ENCODE data around the gene GMNC.
"Not testable (repeated sequence)": the region's sequence is repeated elsewhere in the genome, so short reads cannot be mapped to it uniquely, and the experiment has no call there.

The GMNC gene, protein sequence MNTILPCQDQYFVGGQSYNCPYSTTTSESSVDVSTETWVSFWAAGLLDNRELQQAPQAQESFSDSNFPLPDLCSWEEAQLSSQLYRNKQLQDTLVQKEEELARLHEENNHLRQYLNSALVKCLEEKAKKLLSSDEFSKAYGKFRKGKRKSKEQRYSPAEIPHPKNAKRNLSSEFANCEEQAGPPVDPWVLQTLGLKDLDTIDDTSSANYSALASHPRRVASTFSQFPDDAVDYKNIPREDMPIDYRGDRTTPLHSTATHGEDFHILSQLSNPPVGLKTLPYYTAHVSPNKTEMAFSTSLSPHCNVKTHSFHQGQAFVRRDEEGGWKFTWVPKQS

DNA sequence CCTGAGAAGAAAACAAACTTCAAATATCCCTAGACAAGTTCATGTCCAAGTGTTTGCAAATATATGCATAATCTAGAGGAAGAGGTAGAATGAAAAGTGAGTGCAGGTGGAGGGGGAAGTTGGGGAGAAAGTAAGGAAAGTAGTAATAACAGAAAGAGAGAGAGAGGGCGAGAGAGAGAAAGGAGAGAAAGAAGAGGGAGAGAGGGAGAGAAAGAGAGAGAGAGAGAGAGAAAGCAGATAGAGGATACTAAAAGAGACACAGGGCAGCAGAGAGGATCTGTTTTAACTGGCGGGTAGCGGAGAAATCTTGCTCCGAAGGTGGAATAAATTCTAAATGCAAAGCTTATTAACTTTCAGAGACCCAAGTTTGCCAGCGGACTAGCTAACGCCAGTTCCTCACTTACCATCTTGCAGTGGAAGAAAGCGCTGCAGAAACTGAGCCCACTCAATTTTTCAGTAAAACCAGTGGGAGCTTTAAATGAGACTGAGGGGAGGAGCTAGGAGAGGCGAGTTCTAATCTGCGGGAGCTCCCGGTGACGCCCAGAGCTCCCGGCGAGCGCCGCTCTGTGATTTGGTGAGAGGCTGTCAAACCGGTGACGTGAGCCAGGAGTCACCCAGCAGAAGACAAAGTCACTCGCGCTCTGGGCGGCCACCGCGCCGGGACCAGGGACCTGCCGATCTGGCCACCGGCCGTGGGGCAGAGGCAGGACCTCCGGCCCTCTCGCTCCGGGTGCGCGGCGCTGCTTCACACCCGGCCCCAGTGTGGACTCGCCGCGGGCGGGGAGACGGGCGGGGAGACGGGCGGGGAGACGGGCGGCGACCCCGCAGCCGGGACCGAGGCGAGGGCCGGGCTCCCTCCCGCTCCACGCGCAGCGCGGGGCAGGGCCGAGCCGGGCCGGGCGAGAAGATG is at the start of gene GMNC:
Gene GMNC, minus strand, starts transcription at position 486 of the 910 bp plus-strand sequence. Its CDS starts 79 bp downstream, at position 407.
- in situ Hi-C loops (cut with MboI; ENCODE audit: low sequenced_read_pairs): no loop called here

- in situ Hi-C loops (cut with MboI; ENCODE audit: low sequenced_read_pairs): no loop called here
These were observed 48.9 kb upstream of the GMNC start for GRCh38 chr3:190911382-190911781.

DNA sequence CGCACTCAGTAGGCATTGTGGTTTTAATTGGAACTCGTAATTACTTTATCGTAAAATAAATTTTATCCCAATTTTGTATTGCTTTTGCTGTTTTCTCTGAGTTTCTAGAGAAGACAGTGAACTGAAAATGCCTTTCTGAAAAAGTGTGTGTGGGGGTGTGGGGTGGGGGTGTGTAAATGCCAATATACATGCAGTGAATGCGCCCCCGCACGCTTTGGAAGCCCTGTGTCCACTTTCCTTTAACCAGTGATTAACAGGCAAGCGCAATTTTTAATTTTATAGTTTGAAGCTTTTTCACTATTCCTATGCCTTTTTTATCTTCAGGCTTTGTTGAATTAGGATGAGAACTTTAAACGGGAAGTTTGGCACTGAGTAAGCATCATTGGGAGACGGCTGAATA is 47.4 kb upstream of the GMNC start:
- in situ Hi-C loops (cut with MboI; ENCODE audit: low sequenced_read_pairs): no loop called here

DNA sequence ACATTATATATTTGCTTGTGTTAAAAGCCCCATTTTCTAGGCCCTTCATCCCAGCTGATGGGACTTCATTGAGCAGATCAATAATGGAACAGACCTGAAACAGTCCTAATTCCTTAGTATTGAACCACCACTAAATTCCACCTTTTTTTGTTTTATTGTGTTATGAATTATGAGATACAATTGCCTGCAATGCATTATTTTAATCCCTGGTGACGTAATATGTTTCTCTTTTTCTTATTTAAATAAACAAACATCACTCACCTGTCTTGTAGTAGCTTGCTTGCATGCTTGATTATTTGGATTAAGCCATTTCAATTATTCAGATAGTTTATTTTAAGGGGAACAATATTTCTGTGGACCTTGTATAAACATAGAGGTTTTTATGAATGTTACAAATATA is 40.7 kb upstream of the GMNC start:
- in situ Hi-C loops (cut with MboI; ENCODE audit: low sequenced_read_pairs): no loop called here

GRCh38 chr3:190902292-190902691 is 39.8 kb upstream of the GMNC start:
- in situ Hi-C loops (cut with MboI; ENCODE audit: low sequenced_read_pairs): no loop called here

GRCh38 chr3:190892395-190892902 is 30.0 kb upstream of the GMNC start:
- in situ Hi-C loops (cut with MboI; ENCODE audit: low sequenced_read_pairs): no loop called here

DNA sequence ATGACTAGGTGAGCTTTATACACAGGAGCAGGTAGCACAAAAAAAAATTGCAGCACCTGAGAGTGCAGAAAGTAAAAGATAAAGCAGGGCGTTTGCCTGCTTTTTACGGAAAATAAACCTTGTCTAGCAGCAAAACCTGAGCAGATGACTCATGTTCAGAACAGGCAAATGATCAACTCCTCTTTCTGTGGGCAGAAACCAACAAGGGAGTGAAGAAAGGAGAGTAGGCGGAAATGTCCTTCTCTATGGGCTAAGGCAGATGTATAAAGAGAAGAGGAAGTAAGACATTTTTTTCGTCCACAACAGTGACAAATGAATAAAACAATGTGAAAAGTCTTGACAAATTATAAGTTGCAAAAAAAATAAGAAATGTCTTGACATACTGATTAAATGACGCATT is 24.5 kb upstream of the GMNC start:
- in situ Hi-C loops (cut with MboI; ENCODE audit: low sequenced_read_pairs): no loop called here

DNA sequence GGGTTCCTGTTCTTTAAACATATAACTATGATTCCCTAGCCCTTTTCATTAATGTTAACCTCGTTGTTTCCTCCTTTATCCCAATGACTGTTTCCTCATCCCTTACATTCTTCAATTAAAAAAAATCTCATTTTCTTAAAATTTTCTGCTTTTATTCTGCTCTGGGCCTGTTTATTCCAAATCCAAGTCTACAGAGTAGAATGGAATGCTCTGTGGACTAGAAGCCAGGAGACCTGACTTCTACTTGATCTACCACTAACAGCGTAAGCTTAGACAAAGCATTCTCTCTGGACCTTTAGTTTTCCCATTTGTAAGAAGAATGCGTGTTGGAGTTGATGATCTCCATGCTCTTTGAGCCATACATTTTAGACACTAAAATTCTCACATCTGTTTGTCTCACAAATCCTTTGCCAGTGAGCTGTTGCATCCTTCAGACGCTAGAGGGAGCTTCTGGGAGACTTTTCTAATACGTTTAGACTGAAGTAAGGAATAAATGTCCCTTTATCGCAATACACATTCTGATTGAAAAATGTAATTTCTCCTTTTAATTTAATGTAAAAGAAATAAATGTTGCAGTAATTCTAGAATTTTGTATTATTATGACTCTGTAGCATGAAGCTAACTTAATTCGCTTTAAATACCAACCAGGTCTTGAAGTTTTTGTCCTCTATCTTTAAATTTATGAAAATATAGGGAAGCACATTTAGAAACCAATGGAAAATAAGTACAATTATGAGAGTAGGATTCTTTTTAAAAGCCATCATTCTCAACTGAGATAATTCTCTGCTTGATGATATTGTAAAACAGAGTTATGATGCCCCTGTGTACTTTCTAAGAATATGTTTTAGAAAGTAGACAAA is 21.7 kb upstream of the GMNC start:
- in situ Hi-C loops (cut with MboI; ENCODE audit: low sequenced_read_pairs): no loop called here

GRCh38 chr3:190883141-190883540 is 20.6 kb upstream of the GMNC start:
- in situ Hi-C loops (cut with MboI; ENCODE audit: low sequenced_read_pairs): no loop called here

GRCh38 chr3:190877925-190878324 is 15.4 kb upstream of the GMNC start:
- in situ Hi-C loops (cut with MboI; ENCODE audit: low sequenced_read_pairs): no loop called here

DNA sequence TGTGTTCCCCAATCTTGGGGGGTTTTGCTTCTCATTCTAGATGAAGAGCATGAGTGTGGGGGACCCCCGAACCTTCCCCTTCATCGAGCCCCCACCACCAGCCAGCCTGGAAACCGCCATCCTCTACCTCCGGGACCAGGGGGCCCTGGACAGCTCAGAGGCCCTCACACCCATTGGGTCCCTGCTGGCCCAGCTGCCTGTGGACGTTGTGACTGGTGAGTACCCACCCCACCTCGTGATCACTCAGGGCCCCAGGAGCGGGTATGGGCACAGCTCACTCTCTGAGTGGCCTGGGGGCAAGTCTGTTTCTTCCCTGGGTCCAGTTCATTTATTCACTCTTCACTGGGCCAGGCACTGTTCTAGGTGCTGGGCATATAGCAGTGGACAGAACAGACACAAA is 13.9 kb upstream of the GMNC start:
- in situ Hi-C loops (cut with MboI; ENCODE audit: low sequenced_read_pairs): not testable (repeated sequence)

- in situ Hi-C loops (cut with MboI; ENCODE audit: low sequenced_read_pairs): not testable (repeated sequence)
These were observed 12.6 kb upstream of the GMNC start for GRCh38 chr3:190875061-190875460.

DNA sequence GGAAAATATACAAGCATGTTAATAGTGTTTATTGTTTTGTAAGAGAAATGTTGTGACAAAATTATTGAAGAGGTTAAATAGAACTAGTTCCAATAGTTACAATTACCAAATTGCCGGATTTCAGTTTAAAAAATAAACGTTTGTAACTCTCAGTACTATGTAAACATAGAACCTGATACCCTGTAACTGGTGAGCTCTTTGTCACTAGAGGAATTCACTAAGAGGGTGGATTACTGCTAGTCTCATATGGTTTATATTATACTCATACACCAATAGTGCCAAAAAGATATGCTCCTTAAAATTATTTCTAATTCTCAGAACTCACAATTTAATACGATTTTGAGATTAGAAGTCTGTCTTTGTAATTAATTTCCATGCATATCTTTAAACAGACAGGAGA is 7.6 kb upstream of the GMNC start:
- in situ Hi-C loops (cut with MboI; ENCODE audit: low sequenced_read_pairs): no loop called here

- in situ Hi-C loops (cut with MboI; ENCODE audit: low sequenced_read_pairs): no loop called here
These were observed 4.6 kb upstream of the GMNC start for GRCh38 chr3:190867071-190867470.

GRCh38 chr3:190865828-190866227 is 3.3 kb upstream of the GMNC start:
- in situ Hi-C loops (cut with MboI; ENCODE audit: low sequenced_read_pairs): no loop called here

- in situ Hi-C loops (cut with MboI; ENCODE audit: low sequenced_read_pairs): no loop called here
These were observed 2.9 kb upstream of the GMNC start for GRCh38 chr3:190865419-190865818.

DNA sequence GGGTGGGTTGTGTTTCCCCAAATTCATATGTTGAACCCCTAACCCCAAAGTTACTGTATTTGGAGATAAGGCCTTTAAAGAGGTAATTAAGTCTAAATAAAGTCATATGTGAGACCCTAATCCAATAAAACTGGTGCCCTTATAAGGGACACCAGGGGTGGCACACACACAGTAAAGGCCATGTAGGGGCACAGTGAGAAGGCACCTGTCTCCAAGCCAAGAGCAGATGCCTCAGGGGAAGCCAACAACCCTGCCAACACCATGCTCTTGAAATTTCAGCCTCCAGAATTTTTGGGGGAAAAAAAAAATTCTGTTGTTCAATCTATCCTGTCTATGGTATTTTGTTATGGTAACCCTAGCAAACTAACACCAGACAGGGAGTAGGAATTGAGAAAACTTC is 1.5 kb upstream of the GMNC start:
- in situ Hi-C loops (cut with MboI; ENCODE audit: low sequenced_read_pairs): no loop called here

DNA sequence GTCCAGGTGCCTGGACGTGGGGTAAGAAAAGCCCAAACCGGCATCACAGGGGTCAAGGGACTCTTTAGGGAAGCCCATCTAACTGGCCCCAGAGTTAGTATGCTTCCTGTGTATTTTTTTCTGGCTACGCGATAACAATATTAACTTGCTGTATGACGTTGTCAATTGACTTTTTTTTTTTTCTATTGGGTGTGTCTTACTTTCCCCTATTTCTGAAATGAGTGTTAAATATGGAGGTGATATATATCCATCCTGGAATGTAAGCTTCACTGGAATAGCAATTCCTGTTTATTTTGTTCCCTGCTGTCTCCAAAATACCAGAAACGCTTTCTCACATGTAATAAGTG is 598 bp upstream of the GMNC start:
- in situ Hi-C loops (cut with MboI; ENCODE audit: low sequenced_read_pairs): no loop called here

GRCh38 chr3:190860521-190860920 is 2.0 kb downstream of the GMNC start:
- in situ Hi-C loops (cut with MboI; ENCODE audit: low sequenced_read_pairs): no loop called here

DNA sequence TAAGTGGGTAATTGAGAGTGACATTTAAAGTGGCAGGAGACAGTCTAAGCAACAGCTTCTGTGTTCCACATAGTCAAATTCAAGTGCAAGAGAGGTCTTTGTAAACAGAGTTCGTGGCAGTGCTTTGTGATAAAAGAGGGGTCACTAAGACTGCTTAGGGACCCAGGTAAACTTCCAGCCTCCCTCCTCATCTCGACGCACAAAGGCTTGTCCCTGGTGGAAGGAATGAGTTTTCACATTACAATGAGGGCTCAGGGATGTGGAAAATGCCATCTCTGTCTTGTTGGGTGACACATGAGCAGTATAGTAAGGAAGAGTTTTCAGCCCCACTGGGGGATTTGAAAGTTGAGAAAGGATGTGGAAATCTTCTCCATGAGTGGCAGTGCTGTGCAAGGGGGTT is 7.3 kb downstream of the GMNC start:
- in situ Hi-C loops (cut with MboI; ENCODE audit: low sequenced_read_pairs): no loop called here

DNA sequence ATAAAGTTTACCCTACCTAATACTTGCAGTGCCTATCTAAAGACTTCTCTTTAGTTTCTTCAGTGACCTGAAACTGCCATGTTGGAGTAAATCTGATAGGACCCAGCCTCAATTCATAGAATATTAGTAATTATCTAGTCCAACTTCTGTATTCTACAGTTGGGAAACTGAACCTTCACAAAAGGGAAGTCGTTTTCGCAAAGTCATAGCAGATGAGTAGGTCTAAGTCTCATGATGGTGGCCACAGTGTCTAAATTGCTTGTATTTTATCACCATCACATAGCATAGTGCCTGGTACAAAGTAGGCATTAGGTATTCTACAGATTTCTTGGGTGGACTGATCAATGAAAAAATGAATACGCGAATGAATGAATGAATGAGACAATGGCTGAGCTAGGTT is 8.4 kb downstream of the GMNC start:
- in situ Hi-C loops (cut with MboI; ENCODE audit: low sequenced_read_pairs): no loop called here

All from HL-60/S4 treated with phorbol 12-myristate 13-acetate at 8.2 ng/mL for 4 days and 3 days (cell line).